ENCODE measurements around the gene PTPN23. TPM values are rescaled to one million over a fixed set of nuclear protein-coding genes. Genes with fewer than 3 reads are reported as not detected.

Gene PTPN23
- total and polyA plus RNA-seq, 2 of the 13 experiments (the other 11 are each of a cell fraction or from before 2014, with no cell fraction given): 2.3 to 3.7 TPM

- TF ChIP-seq ARID4A (CRISPR knock-in tag; IDR thresholded peaks at IDR 0.05; ENCODE audit: borderline replicate concordance) (0 out of 2 replicates have a peak, but pooled peaks have one; percentile 32), PITX1 (CRISPR knock-in tag; IDR thresholded peaks at IDR 0.05) (peak; percentile 77; the same call in 1 of the 2 replicates), SP140L (CRISPR knock-in tag; IDR thresholded peaks at IDR 0.05; ENCODE audit: borderline replicate concordance) (no peak), CEBPG (CRISPR knock-in tag; IDR thresholded peaks at IDR 0.05) (0 out of 2 replicates have a peak, but pooled peaks have one; percentile 8), JUND (CRISPR knock-in tag; IDR thresholded peaks at IDR 0.05) (peak; percentile 33; the same call in 1 of the 2 replicates), SNAPC4 (CRISPR knock-in tag; IDR thresholded peaks at IDR 0.05) (no peak), IRF9 (CRISPR knock-in tag; IDR thresholded peaks at IDR 0.05; ENCODE audit: borderline replicate concordance) (no peak), ZNF883 (CRISPR knock-in tag; IDR thresholded peaks at IDR 0.05; ENCODE audit: not compliant biosample characterization) (no peak), ESRRA (CRISPR knock-in tag; IDR thresholded peaks at IDR 0.05; ENCODE audit: low read depth) (0 out of 2 replicates have a peak, but pooled peaks have one; percentile 26), HDAC2 (CRISPR knock-in tag; IDR thresholded peaks at IDR 0.05) (no peak), NR2C2 (CRISPR knock-in tag; IDR thresholded peaks at IDR 0.05; ENCODE audit: borderline replicate concordance) (peak; percentile 22; the same call in 1 of the 2 replicates), ZFP91 (CRISPR knock-in tag; IDR thresholded peaks at IDR 0.05; ENCODE audit: borderline replicate concordance) (peak; percentile 44; the same call in 1 of the 2 replicates), FOXP4 (CRISPR knock-in tag; IDR thresholded peaks at IDR 0.05) (peak; percentile 30; the same call in 1 of the 2 replicates), CREB1 (IDR thresholded peaks at IDR 0.05) (peak; percentile 54), CREB1 (CRISPR knock-in tag; IDR thresholded peaks at IDR 0.05) (no peak)
Measured at GRCh38 chr3:47414161-47414564, 33.3 kb downstream of the PTPN23 start (continued).

Data from HepG2 (cell line).